ENCODE data around the gene OPCML. TPM values are rescaled to one million over a fixed set of nuclear protein-coding genes. Genes with fewer than 3 reads are reported as not detected.

The OPCML gene
- total RNA-seq, 1 donor from 2014 or later = under 0.01 TPM

DNA sequence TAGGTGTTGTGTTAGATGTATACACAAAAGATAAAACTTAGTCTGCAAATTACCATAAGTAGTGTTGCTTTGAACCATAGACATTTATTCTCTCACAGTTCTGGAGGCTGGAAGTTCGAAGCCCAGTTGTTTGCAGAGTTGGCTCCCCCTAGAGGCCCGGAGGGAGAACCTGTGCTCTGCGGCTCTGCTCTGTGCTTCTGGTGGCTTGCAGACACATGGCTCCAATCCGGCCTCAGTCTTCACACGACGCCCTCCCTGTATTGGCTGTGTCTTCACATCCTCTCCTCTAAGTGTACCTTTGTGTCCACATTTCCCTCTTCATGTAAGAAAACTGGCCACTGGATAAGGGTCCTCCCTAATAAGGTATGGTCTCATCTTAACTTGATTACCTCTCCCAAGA, 128.4 kb downstream of the OPCML start:
- no peaks in the 10 kb centered on the region for H3K36me3 ChIP-seq (ENCODE audit: control insufficient read depth in 3 of 3, insufficient read depth in 3 of 3, low read length in 3 of 3)
- no peaks in the 10 kb centered on the region for H3K4me1 ChIP-seq (ENCODE audit: control insufficient read depth in 3 of 3, insufficient read depth in 3 of 3, low read length in 3 of 3)
- no peaks in the 10 kb centered on the region for H3K9me3 ChIP-seq (ENCODE audit: control insufficient read depth in 3 of 3, low read length in 3 of 3)
- H3K27me3 ChIP-seq (ENCODE audit: control insufficient read depth in 3 of 3, insufficient read depth in 3 of 3, low read length in 3 of 3) = no peaks in the 10 kb centered on the region
- no peak overlapping the region for H3K27ac ChIP-seq (ENCODE audit: low read depth, low read length)
- H3K4me3 ChIP-seq (ENCODE audit: low read length in 3 of 3) = no peak overlapping the region
- H3K9ac ChIP-seq (ENCODE audit: low read depth in 1 of 3, low read length in 3 of 3) = no peak overlapping the region

- Histone ChIP-seq H3K4me1 (ENCODE audit: control insufficient read depth in 3 of 3, insufficient read depth in 3 of 3, low read length in 3 of 3) (no peaks in the 10 kb centered on the region), H3K9me3 (ENCODE audit: control insufficient read depth in 3 of 3, low read length in 3 of 3) (no peaks in the 10 kb centered on the region), H3K9ac (ENCODE audit: low read depth in 1 of 3, low read length in 3 of 3) (no peak overlapping the region), H3K36me3 (ENCODE audit: control insufficient read depth in 3 of 3, insufficient read depth in 3 of 3, low read length in 3 of 3) (no peaks in the 10 kb centered on the region), H3K4me3 (ENCODE audit: low read length in 3 of 3) (no peak overlapping the region), H3K27me3 (ENCODE audit: control insufficient read depth in 3 of 3, insufficient read depth in 3 of 3, low read length in 3 of 3) (no peaks in the 10 kb centered on the region), H3K27ac (ENCODE audit: low read depth, low read length) (no peak overlapping the region)
Measured at GRCh38 chr11:133402551-133402950, 129.8 kb downstream of the OPCML start.

DNA sequence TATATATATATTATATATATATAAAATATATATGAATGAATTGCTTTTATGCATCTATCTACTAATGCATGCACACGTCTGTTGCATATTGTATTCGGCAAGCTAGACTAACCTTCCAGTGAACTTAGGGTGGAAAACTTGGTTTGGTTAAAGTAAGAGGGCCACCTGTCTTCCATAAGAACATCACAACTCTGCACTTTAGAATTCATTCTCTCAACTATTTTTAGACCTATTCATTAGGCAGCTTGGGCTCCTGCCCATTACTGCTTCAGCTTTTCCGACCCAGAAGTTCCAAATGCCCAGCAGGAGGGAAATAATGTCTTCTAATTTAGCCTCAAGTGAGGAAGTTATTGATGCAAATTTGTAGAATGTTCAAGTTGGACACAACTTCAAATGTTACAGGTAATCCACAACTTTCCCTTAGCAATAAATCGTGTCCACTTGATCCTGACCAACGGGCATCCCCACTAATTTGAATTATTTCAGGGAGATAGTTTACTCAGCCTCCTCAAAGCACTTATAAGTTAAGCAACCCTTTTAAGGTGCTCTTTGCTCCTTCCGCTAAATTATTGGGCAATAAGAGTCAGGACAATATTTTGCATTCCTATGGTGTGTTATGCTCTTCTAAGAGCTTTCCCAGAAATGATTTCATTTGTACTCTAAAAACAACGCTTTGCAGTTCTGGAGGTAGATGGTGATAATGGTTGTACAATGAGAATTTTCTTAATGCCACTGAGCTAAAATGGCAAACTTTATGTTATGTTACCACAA, 132.3 kb downstream of the OPCML start:
- H3K4me3 ChIP-seq (ENCODE audit: low read length in 3 of 3) = no peak overlapping the region
- H3K9me3 ChIP-seq (ENCODE audit: control insufficient read depth in 3 of 3, low read length in 3 of 3) = no peaks in the 10 kb centered on the region
- no peak overlapping the region for H3K9ac ChIP-seq (ENCODE audit: low read depth in 1 of 3, low read length in 3 of 3)
- H3K4me1 ChIP-seq (ENCODE audit: control insufficient read depth in 3 of 3, insufficient read depth in 3 of 3, low read length in 3 of 3) = no peaks in the 10 kb centered on the region
- no peaks in the 10 kb centered on the region for H3K36me3 ChIP-seq (ENCODE audit: control insufficient read depth in 3 of 3, insufficient read depth in 3 of 3, low read length in 3 of 3)
- no peak overlapping the region for H3K27ac ChIP-seq (ENCODE audit: low read depth, low read length)
- H3K27me3 ChIP-seq (ENCODE audit: control insufficient read depth in 3 of 3, insufficient read depth in 3 of 3, low read length in 3 of 3) = no peaks in the 10 kb centered on the region

DNA sequence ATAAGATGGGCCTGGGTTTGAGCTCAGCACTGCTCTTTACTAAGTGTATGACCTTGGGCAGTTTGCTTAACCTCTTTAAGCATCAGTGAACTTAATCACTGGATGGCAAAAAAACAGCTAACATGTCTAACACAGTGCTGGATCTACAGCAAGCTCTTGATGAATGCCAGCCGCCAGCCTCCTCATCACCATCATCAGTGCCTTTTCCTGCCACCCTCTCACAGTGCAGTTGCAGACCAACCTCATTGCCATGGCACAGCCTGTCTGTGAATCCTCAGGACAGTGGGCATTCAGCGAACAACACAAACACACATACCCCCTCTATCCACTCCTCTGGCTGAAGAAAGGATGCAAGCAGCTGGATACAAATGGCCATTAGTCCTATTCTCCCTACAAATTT, 133.0 kb downstream of the OPCML start:
- Histone ChIP-seq H3K4me3 (ENCODE audit: low read length in 3 of 3) (no peak overlapping the region), H3K9me3 (ENCODE audit: control insufficient read depth in 3 of 3, low read length in 3 of 3) (no peaks in the 10 kb centered on the region), H3K27me3 (ENCODE audit: control insufficient read depth in 3 of 3, insufficient read depth in 3 of 3, low read length in 3 of 3) (no peaks in the 10 kb centered on the region), H3K4me1 (ENCODE audit: control insufficient read depth in 3 of 3, insufficient read depth in 3 of 3, low read length in 3 of 3) (no peaks in the 10 kb centered on the region), H3K36me3 (ENCODE audit: control insufficient read depth in 3 of 3, insufficient read depth in 3 of 3, low read length in 3 of 3) (no peaks in the 10 kb centered on the region), H3K9ac (ENCODE audit: low read depth in 1 of 3, low read length in 3 of 3) (no peak overlapping the region), H3K27ac (ENCODE audit: low read depth, low read length) (no peak overlapping the region)

DNA sequence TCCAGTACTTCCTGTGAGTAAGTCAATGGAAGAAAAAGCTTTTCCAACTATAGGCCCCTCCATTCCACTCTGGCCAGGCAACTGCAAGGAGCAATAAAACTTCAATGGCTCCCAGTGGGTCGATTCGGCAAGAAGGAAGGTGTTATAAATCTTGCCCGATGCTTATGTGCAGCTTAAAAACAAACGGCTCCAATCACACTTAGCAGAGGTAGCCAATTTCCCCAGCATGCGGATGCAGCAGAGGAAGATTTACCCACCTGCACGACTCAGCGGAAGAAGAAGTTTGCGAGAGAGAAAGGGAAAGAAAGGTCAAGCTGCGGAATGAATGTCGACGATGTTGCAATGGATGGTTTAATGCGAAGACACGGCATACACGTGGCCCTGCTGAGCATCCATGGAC, 141.5 kb downstream of the OPCML start:
- H3K27ac ChIP-seq (ENCODE audit: low read depth, low read length) = no peak overlapping the region
- H3K9ac ChIP-seq (ENCODE audit: low read depth in 1 of 3, low read length in 3 of 3) = no peak overlapping the region
- no peaks in the 10 kb centered on the region for H3K4me1 ChIP-seq (ENCODE audit: control insufficient read depth in 3 of 3, insufficient read depth in 3 of 3, low read length in 3 of 3)
- H3K36me3 ChIP-seq (ENCODE audit: control insufficient read depth in 3 of 3, insufficient read depth in 3 of 3, low read length in 3 of 3) = no peaks in the 10 kb centered on the region
- H3K27me3 ChIP-seq (ENCODE audit: control insufficient read depth in 3 of 3, insufficient read depth in 3 of 3, low read length in 3 of 3) = no peaks in the 10 kb centered on the region
- peaks cover 0 to 3% (median 0%) of the 10 kb centered on the region in 3 donors for H3K9me3 ChIP-seq (ENCODE audit: control insufficient read depth in 3 of 3, low read length in 3 of 3)
- no peak overlapping the region for H3K4me3 ChIP-seq (ENCODE audit: low read length in 3 of 3)

DNA sequence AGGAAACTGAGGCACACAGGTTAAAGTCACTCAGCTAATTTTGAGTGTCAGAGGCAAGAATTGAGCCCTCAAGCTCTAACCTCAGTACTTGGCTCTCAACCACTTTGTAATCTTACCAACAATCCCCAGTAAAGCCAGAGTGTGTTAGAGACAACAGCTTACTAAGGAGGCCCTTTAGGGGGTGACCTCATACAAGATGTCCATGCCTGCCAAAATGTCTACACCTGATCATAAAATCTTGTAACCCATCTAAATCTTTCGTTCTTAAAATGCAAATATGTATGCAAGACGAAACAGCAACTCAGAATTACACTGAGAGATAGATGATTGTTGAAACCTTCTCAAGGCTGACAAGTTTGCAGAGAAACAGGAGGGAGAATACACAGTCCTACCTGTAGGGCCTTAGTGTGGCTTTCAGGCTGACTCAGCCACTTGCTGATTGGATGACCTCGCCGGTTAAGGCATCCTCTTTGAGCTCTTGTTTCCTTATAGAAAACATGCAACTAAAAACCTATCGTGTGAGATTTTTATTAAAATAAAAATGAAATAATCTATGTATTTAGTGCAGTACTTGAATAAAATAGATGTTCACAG, 143.2 kb downstream of the OPCML start:
- no peaks in the 10 kb centered on the region for H3K36me3 ChIP-seq (ENCODE audit: control insufficient read depth in 3 of 3, insufficient read depth in 3 of 3, low read length in 3 of 3)
- H3K4me3 ChIP-seq (ENCODE audit: low read length in 3 of 3) = no peak overlapping the region
- no peaks in the 10 kb centered on the region for H3K4me1 ChIP-seq (ENCODE audit: control insufficient read depth in 3 of 3, insufficient read depth in 3 of 3, low read length in 3 of 3)
- peaks cover 0 to 3% (median 0%) of the 10 kb centered on the region in 3 donors for H3K9me3 ChIP-seq (ENCODE audit: control insufficient read depth in 3 of 3, low read length in 3 of 3)
- H3K27ac ChIP-seq (ENCODE audit: low read depth, low read length) = no peak overlapping the region
- no peaks in the 10 kb centered on the region for H3K27me3 ChIP-seq (ENCODE audit: control insufficient read depth in 3 of 3, insufficient read depth in 3 of 3, low read length in 3 of 3)
- H3K9ac ChIP-seq (ENCODE audit: low read depth in 1 of 3, low read length in 3 of 3) = no peak overlapping the region

GRCh38 chr11:133388260-133388659, 144.0 kb downstream of the OPCML start:
- Histone ChIP-seq H3K4me3 (ENCODE audit: low read length in 3 of 3) (no peak overlapping the region), H3K9me3 (ENCODE audit: control insufficient read depth in 3 of 3, low read length in 3 of 3) (peaks cover 0 to 3% (median 0%) of the 10 kb centered on the region in 3 donors), H3K27ac (ENCODE audit: low read depth, low read length) (no peak overlapping the region), H3K27me3 (ENCODE audit: control insufficient read depth in 3 of 3, insufficient read depth in 3 of 3, low read length in 3 of 3) (no peaks in the 10 kb centered on the region), H3K9ac (ENCODE audit: low read depth in 1 of 3, low read length in 3 of 3) (no peak overlapping the region), H3K36me3 (ENCODE audit: control insufficient read depth in 3 of 3, insufficient read depth in 3 of 3, low read length in 3 of 3) (no peaks in the 10 kb centered on the region), H3K4me1 (ENCODE audit: control insufficient read depth in 3 of 3, insufficient read depth in 3 of 3, low read length in 3 of 3) (no peaks in the 10 kb centered on the region)

DNA sequence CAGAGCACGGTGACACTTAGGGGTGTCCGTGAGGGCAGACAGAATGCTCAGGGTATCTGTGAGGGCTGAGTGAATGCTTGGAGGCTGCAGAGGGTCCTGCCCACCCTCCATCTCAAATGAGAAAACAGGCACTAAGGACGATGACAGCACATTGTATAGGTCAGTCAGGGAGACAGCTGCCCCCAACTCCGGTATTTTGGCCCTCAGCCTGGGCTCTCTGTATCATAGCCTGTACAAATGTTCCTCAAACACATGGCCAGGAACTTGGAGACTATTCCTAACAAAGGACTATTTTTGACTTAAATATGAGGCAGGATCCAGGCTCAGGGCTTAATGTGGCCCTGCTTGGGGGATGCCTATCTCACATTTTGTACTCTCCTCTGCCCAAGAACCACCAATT, 145.4 kb downstream of the OPCML start:
- no peak overlapping the region for H3K4me3 ChIP-seq (ENCODE audit: low read length in 3 of 3)
- H3K36me3 ChIP-seq (ENCODE audit: control insufficient read depth in 3 of 3, insufficient read depth in 3 of 3, low read length in 3 of 3) = no peaks in the 10 kb centered on the region
- H3K9ac ChIP-seq (ENCODE audit: low read depth in 1 of 3, low read length in 3 of 3) = no peak overlapping the region
- H3K27me3 ChIP-seq (ENCODE audit: control insufficient read depth in 3 of 3, insufficient read depth in 3 of 3, low read length in 3 of 3) = no peaks in the 10 kb centered on the region
- H3K4me1 ChIP-seq (ENCODE audit: control insufficient read depth in 3 of 3, insufficient read depth in 3 of 3, low read length in 3 of 3) = no peaks in the 10 kb centered on the region
- H3K27ac ChIP-seq (ENCODE audit: low read depth, low read length) = no peak overlapping the region
- no peaks in the 10 kb centered on the region for H3K9me3 ChIP-seq (ENCODE audit: control insufficient read depth in 3 of 3, low read length in 3 of 3)

DNA sequence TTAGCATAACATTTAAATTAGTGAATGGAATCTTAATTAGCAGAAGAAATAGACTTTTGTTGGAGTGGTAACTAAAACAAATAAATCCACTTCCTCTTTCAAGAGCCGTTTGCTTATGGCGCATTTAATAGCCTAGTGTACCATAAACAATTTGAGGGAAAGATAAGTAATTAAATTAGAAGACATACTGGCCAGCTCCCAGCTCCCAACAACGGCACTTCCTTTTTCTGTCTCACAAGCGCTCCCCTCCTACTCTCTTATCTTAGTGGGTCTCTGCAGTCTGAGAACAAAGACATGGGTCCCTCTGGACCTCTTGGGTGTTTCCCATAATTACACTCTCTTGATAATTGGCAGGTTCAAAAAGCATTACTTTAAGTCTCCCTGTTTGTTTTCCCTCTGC, 146.0 kb downstream of the OPCML start:
- Histone ChIP-seq H3K27me3 (ENCODE audit: control insufficient read depth in 3 of 3, insufficient read depth in 3 of 3, low read length in 3 of 3) (no peaks in the 10 kb centered on the region), H3K4me1 (ENCODE audit: control insufficient read depth in 3 of 3, insufficient read depth in 3 of 3, low read length in 3 of 3) (no peaks in the 10 kb centered on the region), H3K9me3 (ENCODE audit: control insufficient read depth in 3 of 3, low read length in 3 of 3) (no peaks in the 10 kb centered on the region), H3K9ac (ENCODE audit: low read depth in 1 of 3, low read length in 3 of 3) (no peak overlapping the region), H3K27ac (ENCODE audit: low read depth, low read length) (no peak overlapping the region), H3K36me3 (ENCODE audit: control insufficient read depth in 3 of 3, insufficient read depth in 3 of 3, low read length in 3 of 3) (no peaks in the 10 kb centered on the region), H3K4me3 (ENCODE audit: low read length in 3 of 3) (no peak overlapping the region)

GRCh38 chr11:133385781-133386180, 146.5 kb downstream of the OPCML start:
- Histone ChIP-seq H3K9me3 (ENCODE audit: control insufficient read depth in 3 of 3, low read length in 3 of 3) (no peaks in the 10 kb centered on the region), H3K9ac (ENCODE audit: low read depth in 1 of 3, low read length in 3 of 3) (no peak overlapping the region), H3K4me3 (ENCODE audit: low read length in 3 of 3) (no peak overlapping the region)

More at GRCh38 chr11:133385781-133386180, 146.5 kb downstream of the OPCML start:
- Histone ChIP-seq H3K27me3 (ENCODE audit: control insufficient read depth in 3 of 3, insufficient read depth in 3 of 3, low read length in 3 of 3) (no peaks in the 10 kb centered on the region), H3K4me1 (ENCODE audit: control insufficient read depth in 3 of 3, insufficient read depth in 3 of 3, low read length in 3 of 3) (no peaks in the 10 kb centered on the region), H3K36me3 (ENCODE audit: control insufficient read depth in 3 of 3, insufficient read depth in 3 of 3, low read length in 3 of 3) (no peaks in the 10 kb centered on the region), H3K27ac (ENCODE audit: low read depth, low read length) (no peak overlapping the region)

All from skeletal muscle tissue (tissue), 4 donors.